Stimulated activated CD4-positive, alpha-beta T cell treated with anti-CD3 and anti-CD28 coated beads, TNF-alpha, amount 100 ng/mL, for 4 hours (primary cell): ENCODE measurements around the gene ATE1.
"Not testable (repeated sequence)": the region's sequence is repeated elsewhere in the genome, so short reads cannot be mapped to it uniquely, and the experiment has no call there.

Experiments used
- DNase-seq, 3 experiments: peaks; one replicate each; pipeline ENCODE4 v3.0.0-alpha.2; 2020; ENCODE audit warnings: low read depth in 3 of 3

Gene ATE1

DNA sequence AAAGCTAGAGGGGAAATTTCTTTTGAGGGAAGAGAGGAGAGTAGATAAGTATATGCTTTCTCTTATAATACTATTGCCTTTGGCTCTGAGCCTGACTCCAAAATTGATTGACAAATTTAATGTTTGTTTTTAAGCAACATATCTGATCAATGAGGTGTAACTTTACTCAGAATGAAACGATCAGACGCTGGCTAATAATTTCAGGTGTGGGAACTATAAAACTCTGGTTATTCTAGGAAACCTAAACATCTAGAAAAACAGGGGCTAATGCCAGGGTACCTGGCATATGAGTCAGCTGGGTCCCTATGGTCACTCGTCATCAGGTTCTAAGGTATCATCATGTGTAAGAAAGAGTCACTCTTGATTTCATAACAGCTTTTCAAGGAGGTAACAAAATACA is 139.7 kb downstream of the ATE1 start:
- DNase-seq, result no peak

- no peak for DNase-seq
These were observed 140.7 kb downstream of the ATE1 start for GRCh38 chr10:121787169-121787568.

GRCh38 chr10:121783782-121784372 is 144.0 kb downstream of the ATE1 start:
- DNase-seq, result no peak

DNA sequence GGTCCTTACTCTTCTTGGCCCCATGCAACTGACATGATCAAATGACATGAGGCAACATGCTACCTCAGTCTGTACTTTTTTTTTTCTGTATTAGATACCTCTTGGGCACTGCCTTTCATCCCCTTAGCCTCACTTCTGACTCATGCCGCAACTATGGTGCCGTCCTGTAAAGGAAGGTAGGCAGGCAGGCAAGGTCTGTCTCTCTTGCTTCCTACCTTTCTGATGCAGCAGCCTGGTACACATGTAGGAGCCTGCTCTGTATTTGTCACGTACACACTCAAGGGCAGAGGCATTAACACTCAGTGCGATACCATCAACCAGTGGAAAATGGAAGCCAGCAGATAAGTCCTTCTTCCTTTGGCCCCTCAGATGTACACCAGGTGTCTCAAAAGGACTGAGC is 146.7 kb downstream of the ATE1 start:
- DNase-seq, result no peak

- no peak for DNase-seq
These were observed 153.0 kb downstream of the ATE1 start for GRCh38 chr10:121774813-121775212.

DNA sequence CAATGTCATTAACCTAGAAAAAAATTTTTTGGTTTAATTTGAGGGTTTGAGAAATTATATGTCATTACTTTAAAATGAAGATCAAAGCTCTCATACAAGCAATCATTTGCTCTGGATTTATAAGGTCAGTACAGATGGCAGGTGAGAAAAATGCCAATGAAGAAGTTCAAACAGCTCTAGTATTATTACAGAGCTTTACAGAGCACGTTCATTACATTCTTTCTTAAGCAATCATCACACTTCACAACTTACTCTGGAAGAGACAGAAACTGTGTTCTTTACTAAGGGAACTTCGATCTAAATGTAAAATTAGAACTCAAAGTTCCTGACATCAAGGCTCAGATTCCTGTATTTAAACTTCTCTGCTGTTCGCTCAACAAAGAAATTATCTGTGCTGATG is 153.4 kb downstream of the ATE1 start:
- DNase-seq, result no peak

DNA sequence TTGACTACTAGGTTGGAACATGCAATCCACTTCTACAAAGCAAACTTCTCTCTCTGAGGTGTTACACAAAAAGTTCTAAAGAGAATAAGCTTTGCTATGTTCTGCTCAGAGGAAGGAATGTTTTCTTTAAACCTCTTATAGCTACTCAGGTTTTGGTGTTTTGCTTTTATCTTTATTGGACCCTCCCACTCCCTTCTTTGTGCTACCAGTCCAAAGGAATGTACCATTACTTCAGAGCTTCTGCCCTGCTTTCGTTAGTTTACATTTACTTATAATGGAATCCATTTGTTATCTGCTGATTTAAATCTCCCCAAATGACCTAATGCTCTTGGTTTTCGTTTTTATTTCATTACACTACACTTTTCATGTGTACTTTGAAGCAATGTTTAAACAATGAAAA is 154.9 kb downstream of the ATE1 start:
- DNase-seq, result no peak

GRCh38 chr10:121772406-121772805 is 155.4 kb downstream of the ATE1 start:
- DNase-seq, result no peak

- no peak for DNase-seq
These were observed 155.9 kb downstream of the ATE1 start for GRCh38 chr10:121771966-121772365.

GRCh38 chr10:121766426-121766825 is 161.4 kb downstream of the ATE1 start:
- no peak for DNase-seq

GRCh38 chr10:121765204-121765603 is 162.6 kb downstream of the ATE1 start:
- no peak for DNase-seq

DNA sequence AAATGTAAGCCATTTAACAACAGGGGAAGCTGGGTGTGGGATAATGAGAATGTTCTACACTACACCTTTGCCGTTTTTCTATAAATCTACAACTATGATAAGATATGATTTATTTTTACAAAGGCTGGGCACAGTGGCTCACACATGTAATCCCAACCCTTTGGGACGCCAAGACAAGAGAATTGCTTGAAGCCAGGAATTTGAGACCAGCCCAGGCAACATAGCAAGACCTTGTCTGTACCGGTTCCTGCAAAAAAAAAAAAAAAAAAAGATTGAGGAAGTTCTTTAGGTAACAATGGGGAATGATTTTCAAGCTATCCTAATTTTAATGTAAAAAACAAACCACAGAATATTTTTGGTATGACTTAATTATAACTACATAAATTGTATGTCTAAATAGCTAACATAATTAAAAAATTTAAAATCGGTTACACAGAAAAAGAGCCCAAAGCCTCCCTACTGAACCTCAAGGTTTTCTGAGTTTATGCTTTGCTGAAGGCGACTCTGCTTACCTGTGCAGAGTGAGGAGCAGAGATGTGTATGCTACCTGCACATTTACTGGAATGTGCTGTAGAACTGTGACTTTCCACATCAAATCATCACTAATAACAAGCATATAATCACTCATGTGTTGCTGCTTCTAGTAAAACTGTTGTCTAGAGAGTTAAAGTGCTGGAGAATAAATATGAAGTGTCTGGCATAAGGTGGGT is 163.4 kb downstream of the ATE1 start:
- DNase-seq, result no peak

DNA sequence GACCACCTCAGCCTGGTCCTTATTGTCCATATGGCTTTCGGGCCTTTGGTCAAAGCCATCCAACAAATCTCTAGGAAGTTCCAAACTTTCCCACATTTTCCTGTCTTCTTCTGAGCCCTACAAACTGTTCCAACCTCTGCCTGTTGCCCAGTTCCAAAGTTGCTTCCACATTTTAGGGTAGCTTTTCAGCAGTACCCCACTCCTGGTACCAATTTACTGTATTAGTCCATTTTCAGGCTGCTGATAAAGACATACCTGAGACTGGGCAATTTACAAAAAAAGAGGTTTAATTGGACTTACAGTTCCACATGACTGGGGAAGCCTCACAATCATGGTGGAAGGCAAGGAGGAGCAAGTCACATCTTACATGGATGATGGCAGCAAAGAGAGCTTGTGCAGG is 170.6 kb downstream of the ATE1 start:
- DNase-seq, result not testable (repeated sequence)

DNA sequence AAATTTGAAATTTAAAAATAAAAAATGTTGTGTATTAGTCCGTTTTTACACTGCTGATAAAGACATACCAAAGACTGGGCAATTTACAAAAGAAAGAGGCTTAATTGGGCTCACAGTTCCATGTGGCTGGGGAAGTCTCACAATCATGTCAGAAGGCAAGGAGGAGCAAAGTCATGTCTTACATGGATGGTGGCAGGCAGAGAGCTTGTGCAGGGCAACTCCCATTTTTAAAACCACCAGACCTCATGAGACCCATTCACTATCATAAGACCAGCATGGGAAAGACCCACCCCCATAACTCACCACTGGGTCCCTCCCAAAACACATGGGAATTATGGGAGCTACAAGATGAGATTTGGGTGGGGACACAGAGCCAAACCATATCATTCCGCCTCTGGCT is 172.3 kb downstream of the ATE1 start:
- DNase-seq, result not testable (repeated sequence)

DNA sequence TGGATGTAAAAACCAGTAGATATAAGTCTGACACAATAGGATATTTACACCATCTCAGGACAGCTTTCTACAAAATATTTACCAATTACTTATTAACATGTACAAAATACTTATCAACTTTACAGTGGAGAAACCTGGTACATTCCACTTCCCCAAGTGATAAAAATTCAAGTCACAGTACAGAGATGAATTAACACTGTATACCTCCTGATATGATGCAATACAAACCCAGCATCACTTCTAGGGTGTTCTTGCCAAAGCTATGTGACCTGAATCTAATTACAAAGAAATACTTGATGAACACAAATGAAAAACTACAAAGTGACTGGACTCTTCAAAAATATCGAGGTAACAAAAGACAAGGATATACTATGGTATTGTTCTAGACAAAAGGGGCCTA is 173.2 kb downstream of the ATE1 start:
- no peak for DNase-seq

GRCh38 chr10:121753726-121754476 is 173.9 kb downstream of the ATE1 start:
- no peak for DNase-seq

DNA sequence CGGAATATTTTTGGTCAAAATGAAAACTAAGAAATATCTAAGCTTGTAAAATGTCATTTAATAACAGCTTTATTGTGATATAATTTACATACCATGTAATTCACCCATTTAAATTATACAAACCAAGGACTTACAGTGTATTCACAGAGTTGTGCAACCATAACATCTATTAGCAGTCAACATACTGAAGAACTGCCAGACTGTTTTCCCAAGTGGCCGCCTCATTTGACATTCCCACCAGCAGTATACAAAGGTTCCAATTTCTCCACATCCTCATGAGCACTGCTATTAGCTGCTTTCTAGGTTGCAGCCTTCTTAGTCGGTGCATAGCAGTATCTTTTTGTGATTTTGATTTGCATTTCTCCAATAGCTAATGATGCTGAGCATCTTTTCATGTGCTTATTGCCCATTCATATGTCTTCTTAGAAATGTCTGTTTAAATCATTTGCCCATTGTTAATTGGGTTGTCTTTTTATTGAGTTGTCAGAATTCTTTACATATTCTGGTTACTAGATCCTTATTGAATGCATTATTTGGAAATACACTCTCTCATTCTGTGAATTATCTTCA is 176.6 kb downstream of the ATE1 start:
- DNase-seq, result no peak

DNA sequence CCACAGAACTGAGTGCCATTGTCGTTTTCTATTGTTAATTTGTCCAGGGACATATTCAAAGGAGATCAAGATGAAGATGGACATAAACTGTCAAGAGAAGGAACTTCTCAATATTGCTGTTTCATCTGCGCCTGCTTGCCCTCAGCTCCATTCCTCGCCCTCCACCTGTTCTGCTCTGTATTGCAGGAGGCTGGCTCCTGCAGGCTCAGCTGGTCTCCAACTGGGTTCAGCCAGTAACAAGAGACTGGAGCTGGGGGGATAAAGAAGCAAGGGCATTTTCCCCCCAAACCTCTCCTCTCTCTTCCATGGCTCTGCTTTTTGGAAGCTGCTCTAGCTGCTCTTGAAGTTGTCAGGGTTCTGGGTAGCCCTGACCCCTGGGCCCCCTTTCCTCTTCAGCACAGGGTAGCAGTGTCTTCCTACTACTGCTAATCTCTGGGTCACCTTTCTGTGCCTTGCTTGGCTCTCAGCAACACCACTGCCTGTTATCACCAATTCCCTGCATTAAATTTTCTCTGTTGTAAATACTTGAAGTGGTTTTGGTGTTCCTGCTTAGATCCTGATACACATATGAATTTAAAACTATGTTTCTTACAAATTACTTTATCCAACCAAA is 180.6 kb downstream of the ATE1 start:
- no peak for DNase-seq

DNA sequence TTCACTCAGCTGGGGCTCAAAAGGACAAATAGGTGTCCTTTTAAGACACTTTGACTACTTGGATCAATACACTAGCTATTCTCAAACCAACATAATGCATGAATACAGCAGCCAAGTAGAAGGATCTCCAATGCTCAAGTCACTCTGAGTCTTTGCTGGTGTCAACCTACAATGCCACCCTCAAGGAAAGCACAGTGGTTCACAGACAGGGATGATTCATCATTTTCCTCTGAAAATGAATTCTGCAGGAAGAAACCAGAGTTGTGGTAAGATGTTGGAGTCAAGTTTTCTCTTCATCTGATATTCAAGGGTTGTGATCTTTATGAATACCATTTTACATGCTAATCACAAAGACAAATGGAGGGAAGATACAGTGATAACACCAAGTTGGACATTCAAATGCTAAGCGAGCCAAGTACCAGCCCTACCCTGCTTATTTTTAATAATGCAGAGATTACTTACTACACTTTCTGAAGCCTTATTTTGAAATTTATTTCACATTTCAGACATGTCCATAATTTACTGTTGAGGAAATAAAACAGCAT is 186.5 kb downstream of the ATE1 start:
- no peak for DNase-seq

GRCh38 chr10:121740069-121740468 is 187.8 kb downstream of the ATE1 start:
- no peak for DNase-seq

DNA sequence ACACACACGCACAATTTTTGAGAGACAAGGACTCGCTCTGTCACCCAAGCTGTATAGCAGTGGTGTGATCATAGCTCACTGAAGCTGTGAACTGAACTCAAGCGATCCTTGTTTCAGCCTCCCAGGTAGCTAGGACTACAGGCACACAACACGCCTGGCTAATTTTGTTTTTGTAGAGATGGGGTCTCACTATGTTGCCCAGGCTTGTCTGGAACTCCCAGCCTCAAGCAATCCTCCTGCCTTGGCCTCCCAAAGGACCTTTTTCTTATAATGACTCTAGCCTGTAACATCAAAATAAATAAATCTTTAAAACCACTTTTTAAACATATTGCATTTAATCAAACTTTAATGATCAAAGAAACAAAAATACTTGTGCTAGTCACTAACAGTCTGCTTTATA is 188.7 kb downstream of the ATE1 start:
- no peak for DNase-seq
